CD4-positive, alpha-beta memory T cell (primary cell): ENCODE measurements around the gene ANKRD13C. TPM values are rescaled to one million over a fixed set of nuclear protein-coding genes. Genes with fewer than 3 reads are reported as not detected.
"Not testable (repeated sequence)": the region's sequence is repeated elsewhere in the genome, so short reads cannot be mapped to it uniquely, and the experiment has no call there.

Experiments used
- CTCF ChIA-PET: fragments of 350-600 bp; sonication (Branson Sonifier 250); formaldehyde crosslinking; loops from one replicate; lab custom pipeline; 2021; ENCODE audit warnings: inconsistent platforms; ENCODE audit not compliant: partially characterized antibody; lab: Charles Lee
- POLR2A ChIA-PET: fragments of 350-600 bp; sonication (Branson Sonifier 250); formaldehyde crosslinking; loops from one replicate; lab custom pipeline; 2021; ENCODE audit not compliant: partially characterized antibody; lab: Charles Lee
- DNase-seq, 5 donors: peaks; one replicate each; pipeline versions ENCODE4 v3.0.0 to v3.0.0-alpha.2; 2020 to 2022; ENCODE audit warnings: mixed read lengths in 1 of 5
- H3K27ac ChIP-seq: one replicate; pipeline ENCODE4 v1.7.0; 2013; ENCODE audit warnings: low read depth, low read length
- H3K27me3 ChIP-seq: 2 replicates; pipeline ENCODE4 v1.7.0; 2013; ENCODE audit warnings: mild to moderate bottlenecking, low read length, moderate library complexity; ENCODE audit not compliant: insufficient read depth
- H3K36me3 ChIP-seq: 2 replicates; pipeline ENCODE4 v1.7.0; 2013; ENCODE audit warnings: mild to moderate bottlenecking, low read length, moderate library complexity; ENCODE audit not compliant: insufficient read depth
- H3K4me1 ChIP-seq: 2 replicates; pipeline ENCODE4 v1.7.0; 2013; ENCODE audit warnings: mild to moderate bottlenecking, low read length, moderate library complexity; ENCODE audit not compliant: insufficient read depth
- H3K4me3 ChIP-seq, 2 donors: one replicate each; pipeline ENCODE4 v1.7.0; 2013; ENCODE audit warnings: low read length in 2 of 2, mild to moderate bottlenecking in 1 of 2
- H3K9me3 ChIP-seq, 2 donors: one replicate each; pipeline ENCODE4 v1.7.0; 2013; ENCODE audit warnings: low read length in 2 of 2, control low read depth in 1 of 2; ENCODE audit not compliant: control insufficient read depth in 1 of 2
- H3K27ac Mint-ChIP-seq, 7 donors: one replicate each; pipeline ENCODE4 v1.8.0; 2020 to 2021; ENCODE audit warnings: mixed read lengths in 7 of 7, mild to moderate bottlenecking in 6 of 7, inconsistent platforms in 3 of 7, moderate library complexity in 3 of 7
- H3K27me3 Mint-ChIP-seq, 2 donors: one replicate each; pipeline ENCODE4 v1.8.0; 2020 to 2021; ENCODE audit warnings: mixed read lengths in 2 of 2
- H3K36me3 Mint-ChIP-seq, 2 donors: one replicate each; pipeline ENCODE4 v1.8.0; 2020 to 2021; ENCODE audit warnings: mixed read lengths in 2 of 2, inconsistent platforms in 1 of 2, mild to moderate bottlenecking in 1 of 2
- H3K4me1 Mint-ChIP-seq, 4 donors: one replicate each; pipeline ENCODE4 v1.8.0; 2020 to 2021; ENCODE audit warnings: mixed read lengths in 4 of 4, mild to moderate bottlenecking in 1 of 4
- H3K4me3 Mint-ChIP-seq, 8 donors: one replicate each; pipeline ENCODE4 v1.8.0; 2020 to 2021; ENCODE audit warnings: mixed read lengths in 8 of 8, mild to moderate bottlenecking in 7 of 8, moderate library complexity in 6 of 8, inconsistent platforms in 3 of 8
- H3K9me3 Mint-ChIP-seq, 8 donors: one replicate each; pipeline ENCODE4 v1.8.0; 2020 to 2021; ENCODE audit warnings: mixed read lengths in 8 of 8, mild to moderate bottlenecking in 5 of 8, inconsistent platforms in 3 of 8, moderate library complexity in 1 of 8
- intact Hi-C: fragments of 100-400 bp; cut with micrococcal nuclease; formaldehyde crosslinking; loops from one replicate; pipeline ENCODE4 v1.15.1; 2023
- polyA plus RNA-seq, 2 donors: library from polyadenylated mRNA; unstranded; fragments of 300-500 nt; fragmentation: Illumina TruSeq; gene quantifications; one replicate each; pipeline ENCODE4 v1.2.3, GENCODE V29; 2021
- total RNA-seq, 2 experiments: library from RNA; stranded (reverse); gene quantifications; one replicate each; pipeline ENCODE4 v1.2.3, GENCODE V29; 2021

ANKRD13C gene
- total and polyA plus RNA-seq, 4 experiments from 2014 or later, result 12.9 to 34.0 (median 22.9) TPM

- intact Hi-C loops, result no loop called here
- no peaks in the 10 kb centered on the region for H3K9me3 ChIP-seq
- no peaks in the 10 kb centered on the region for H3K36me3 ChIP-seq
- no peaks in the 10 kb centered on the region for H3K36me3 Mint-ChIP-seq
- H3K27ac Mint-ChIP-seq, result no peak overlapping the region
- ChIA-PET CTCF (no interaction called here), POLR2A (no interaction called here)
- no peaks in the 10 kb centered on the region for H3K4me1 ChIP-seq
- no peak overlapping the region for H3K4me3 ChIP-seq
- peaks cover 0 to 2% (median 0%) of the 10 kb centered on the region in 8 donors for H3K9me3 Mint-ChIP-seq
- H3K4me1 Mint-ChIP-seq, result no peaks in the 10 kb centered on the region
- H3K4me3 Mint-ChIP-seq, result no peak overlapping the region
- no peak for DNase-seq
- no peak overlapping the region for H3K27ac ChIP-seq
- no peaks in the 10 kb centered on the region for H3K27me3 ChIP-seq
- peaks cover 10 to 21% of the 10 kb centered on the region in 2 donors for H3K27me3 Mint-ChIP-seq
Observed at GRCh38 chr1:70387507-70387906, 33.0 kb upstream of the ANKRD13C start.

GRCh38 chr1:70386121-70386520 lies 31.6 kb upstream of the ANKRD13C start:
- intact Hi-C loops, result no loop called here
- Mint-ChIP-seq H3K36me3 (no peaks in the 10 kb centered on the region), H3K4me1 (no peaks in the 10 kb centered on the region), H3K27me3 (peaks cover 15 to 17% of the 10 kb centered on the region in 2 donors), H3K4me3 (no peak overlapping the region), H3K9me3 (peaks cover 0 to 2% (median 0%) of the 10 kb centered on the region in 8 donors), H3K27ac (no peak overlapping the region)
- Histone ChIP-seq H3K9me3 (no peaks in the 10 kb centered on the region), H3K27ac (no peak overlapping the region), H3K36me3 (no peaks in the 10 kb centered on the region), H3K27me3 (no peaks in the 10 kb centered on the region), H3K4me1 (no peaks in the 10 kb centered on the region), H3K4me3 (no peak overlapping the region)
- ChIA-PET POLR2A (no interaction called here), CTCF (no interaction called here)
- DNase-seq, result no peak

GRCh38 chr1:70385477-70385876 lies 31.0 kb upstream of the ANKRD13C start:
- ChIA-PET CTCF (no interaction called here), POLR2A (no interaction called here)
- Histone ChIP-seq H3K4me3 (no peak overlapping the region), H3K9me3 (no peaks in the 10 kb centered on the region), H3K27ac (no peak overlapping the region), H3K36me3 (no peaks in the 10 kb centered on the region), H3K27me3 (no peaks in the 10 kb centered on the region), H3K4me1 (no peaks in the 10 kb centered on the region)
- peaks cover 0 to 2% (median 0%) of the 10 kb centered on the region in 8 donors for H3K9me3 Mint-ChIP-seq
- H3K27ac Mint-ChIP-seq, result no peak overlapping the region
- intact Hi-C loops, result no loop called here
- H3K4me1 Mint-ChIP-seq, result no peaks in the 10 kb centered on the region
- no peak for DNase-seq
- H3K36me3 Mint-ChIP-seq, result no peaks in the 10 kb centered on the region
- no peak overlapping the region for H3K4me3 Mint-ChIP-seq
- peaks cover 15 to 17% of the 10 kb centered on the region in 2 donors for H3K27me3 Mint-ChIP-seq

GRCh38 chr1:70384542-70384941 lies 30.0 kb upstream of the ANKRD13C start:
- Histone ChIP-seq H3K4me1 (no peaks in the 10 kb centered on the region), H3K4me3 (no peak overlapping the region), H3K9me3 (no peaks in the 10 kb centered on the region), H3K36me3 (no peaks in the 10 kb centered on the region), H3K27me3 (no peaks in the 10 kb centered on the region), H3K27ac (no peak overlapping the region)
- H3K4me1 Mint-ChIP-seq, result no peaks in the 10 kb centered on the region
- DNase-seq, result no peak
- H3K9me3 Mint-ChIP-seq, result peaks cover 0 to 2% (median 0%) of the 10 kb centered on the region in 8 donors
- no peaks in the 10 kb centered on the region for H3K36me3 Mint-ChIP-seq
- intact Hi-C loops, result no loop called here
- H3K27me3 Mint-ChIP-seq, result peaks cover 12 to 16% of the 10 kb centered on the region in 2 donors
- POLR2A ChIA-PET, result no interaction called here
- H3K4me3 Mint-ChIP-seq, result no peak overlapping the region
- H3K27ac Mint-ChIP-seq, result no peak overlapping the region
- CTCF ChIA-PET, result no interaction called here

- Histone ChIP-seq H3K9me3 (no peaks in the 10 kb centered on the region), H3K27ac (no peak overlapping the region), H3K4me3 (no peak overlapping the region), H3K27me3 (no peaks in the 10 kb centered on the region), H3K4me1 (no peaks in the 10 kb centered on the region), H3K36me3 (no peaks in the 10 kb centered on the region)
- no peak for DNase-seq
- intact Hi-C loops, result no loop called here
- peaks cover 0 to 2% (median 0%) of the 10 kb centered on the region in 8 donors for H3K9me3 Mint-ChIP-seq
- H3K4me1 Mint-ChIP-seq, result no peaks in the 10 kb centered on the region
- H3K36me3 Mint-ChIP-seq, result no peaks in the 10 kb centered on the region
- peaks cover 8 to 9% of the 10 kb centered on the region in 2 donors for H3K27me3 Mint-ChIP-seq
- CTCF ChIA-PET, result no interaction called here
- POLR2A ChIA-PET, result no interaction called here
- no peak overlapping the region for H3K4me3 Mint-ChIP-seq
- H3K27ac Mint-ChIP-seq, result no peak overlapping the region
Observed at GRCh38 chr1:70383483-70383882, 29.0 kb upstream of the ANKRD13C start.

GRCh38 chr1:70382682-70383081 lies 28.2 kb upstream of the ANKRD13C start:
- no peaks in the 10 kb centered on the region for H3K36me3 Mint-ChIP-seq
- intact Hi-C loops, result no loop called here
- Histone ChIP-seq H3K27me3 (no peaks in the 10 kb centered on the region), H3K4me3 (no peak overlapping the region), H3K9me3 (no peaks in the 10 kb centered on the region), H3K4me1 (no peaks in the 10 kb centered on the region), H3K27ac (no peak overlapping the region), H3K36me3 (no peaks in the 10 kb centered on the region)
- no peak for DNase-seq
- ChIA-PET CTCF (no interaction called here), POLR2A (no interaction called here)
- H3K27me3 Mint-ChIP-seq, result peaks cover 8% of the 10 kb centered on the region in 2 donors
- H3K27ac Mint-ChIP-seq, result no peak overlapping the region
- H3K4me1 Mint-ChIP-seq, result no peaks in the 10 kb centered on the region
- no peak overlapping the region for H3K4me3 Mint-ChIP-seq
- peaks cover 0 to 2% (median 0%) of the 10 kb centered on the region in 8 donors for H3K9me3 Mint-ChIP-seq

- ChIA-PET CTCF (no interaction called here), POLR2A (no interaction called here)
- DNase-seq, result no peak
- Histone ChIP-seq H3K4me1 (no peaks in the 10 kb centered on the region), H3K4me3 (no peak overlapping the region), H3K36me3 (no peaks in the 10 kb centered on the region), H3K27ac (no peak overlapping the region), H3K27me3 (no peaks in the 10 kb centered on the region), H3K9me3 (no peaks in the 10 kb centered on the region)
- Mint-ChIP-seq H3K36me3 (no peaks in the 10 kb centered on the region), H3K9me3 (no peaks in the 10 kb centered on the region), H3K4me1 (no peaks in the 10 kb centered on the region), H3K27me3 (peaks cover 0 to 2% of the 10 kb centered on the region in 2 donors), H3K4me3 (no peak overlapping the region), H3K27ac (no peak overlapping the region)
- intact Hi-C loops, result no loop called here
Observed at GRCh38 chr1:70376196-70376595, 21.7 kb upstream of the ANKRD13C start.

GRCh38 chr1:70373580-70373979 lies 19.1 kb upstream of the ANKRD13C start:
- POLR2A ChIA-PET, H3K9me3 ChIP-seq, H3K27me3 Mint-ChIP-seq, H3K4me1 Mint-ChIP-seq, H3K36me3 ChIP-seq, H3K4me1 ChIP-seq, H3K27me3 ChIP-seq, CTCF ChIA-PET, intact Hi-C loops, H3K4me3 ChIP-seq, H3K4me3 Mint-ChIP-seq, H3K27ac ChIP-seq, H3K36me3 Mint-ChIP-seq, H3K9me3 Mint-ChIP-seq, DNase-seq: not testable (repeated sequence)
- peak overlapping the region in 1 of 7 donors; percentile 5 for H3K27ac Mint-ChIP-seq
